ENCODE data around the gene FARSA.

GRCh38 chr19:12886969-12887747 is 46.4 kb downstream of the FARSA start, which contains the start of gene KLF1:
- TF ChIP-seq POLR2A (IDR thresholded peaks at IDR 0.05; ENCODE audit: low read length) (peak; percentile 100), GATA1 (IDR thresholded peaks at IDR 0.05; ENCODE audit: low read depth, low read length) (peak; percentile 66)

All from erythroblast (primary cell).